B cell (primary cell): ENCODE measurements around the gene GCKR.
"Not testable (repeated sequence)": the region's sequence is repeated elsewhere in the genome, so short reads cannot be mapped to it uniquely, and the experiment has no call there.

Experiments used
- EZH2 ChIP-seq: IDR thresholded peaks from 2 replicates; pipeline ENCODE4 v1.6.1; 2012; ENCODE audit warnings: borderline replicate concordance, low read depth, mild to moderate bottlenecking, moderate library complexity, low read length; ENCODE audit not compliant: insufficient read depth, poor library complexity, severe bottlenecking
- TF ChIP-seq, protein P1 (sequence below): fragments of 200-600 bp; IDR thresholded peaks from one replicate; pipeline ENCODE4 v1.8.0; 2022; ENCODE audit warnings: antibody characterized with exemption, mild to moderate bottlenecking

DNA sequence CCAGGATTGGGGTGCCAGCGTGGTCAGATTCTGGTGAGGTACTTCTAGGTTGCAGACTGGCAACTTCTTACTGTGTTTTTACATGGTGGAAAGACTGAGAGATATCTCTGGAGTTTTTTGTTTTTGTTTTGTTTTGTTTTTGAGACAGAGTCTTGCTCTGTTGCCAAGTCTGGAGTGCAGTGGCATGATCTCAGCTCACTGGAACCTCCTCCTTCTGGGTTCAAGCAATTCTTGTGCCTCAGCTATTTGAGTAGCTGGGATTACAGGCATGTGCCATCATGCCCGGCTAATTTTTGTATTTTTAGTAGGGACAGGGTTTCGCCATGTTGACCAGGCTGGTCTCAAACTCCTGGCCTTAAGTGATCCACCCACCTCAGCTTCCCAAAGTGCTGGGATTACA is 57.8 kb downstream of the GCKR start:
- not testable (repeated sequence) for TF ChIP-seq EZH2
- TF ChIP-seq, protein P1, sequence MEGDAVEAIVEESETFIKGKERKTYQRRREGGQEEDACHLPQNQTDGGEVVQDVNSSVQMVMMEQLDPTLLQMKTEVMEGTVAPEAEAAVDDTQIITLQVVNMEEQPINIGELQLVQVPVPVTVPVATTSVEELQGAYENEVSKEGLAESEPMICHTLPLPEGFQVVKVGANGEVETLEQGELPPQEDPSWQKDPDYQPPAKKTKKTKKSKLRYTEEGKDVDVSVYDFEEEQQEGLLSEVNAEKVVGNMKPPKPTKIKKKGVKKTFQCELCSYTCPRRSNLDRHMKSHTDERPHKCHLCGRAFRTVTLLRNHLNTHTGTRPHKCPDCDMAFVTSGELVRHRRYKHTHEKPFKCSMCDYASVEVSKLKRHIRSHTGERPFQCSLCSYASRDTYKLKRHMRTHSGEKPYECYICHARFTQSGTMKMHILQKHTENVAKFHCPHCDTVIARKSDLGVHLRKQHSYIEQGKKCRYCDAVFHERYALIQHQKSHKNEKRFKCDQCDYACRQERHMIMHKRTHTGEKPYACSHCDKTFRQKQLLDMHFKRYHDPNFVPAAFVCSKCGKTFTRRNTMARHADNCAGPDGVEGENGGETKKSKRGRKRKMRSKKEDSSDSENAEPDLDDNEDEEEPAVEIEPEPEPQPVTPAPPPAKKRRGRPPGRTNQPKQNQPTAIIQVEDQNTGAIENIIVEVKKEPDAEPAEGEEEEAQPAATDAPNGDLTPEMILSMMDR: not testable (repeated sequence)
